Activated CD8-positive, alpha-beta memory T cell treated with anti-CD3 and anti-CD28 coated beads for 4 hours (primary cell): ENCODE data around the gene TTC31.
A peak's percentile ranks its signal among the peaks of the same experiment; 100 is the strongest.

Source experiments
- DNase-seq, 2 donors: peaks; one replicate each; pipeline ENCODE4 v3.0.0-alpha.2; 2020; ENCODE audit warnings: low read depth in 2 of 2

Gene TTC31

GRCh38 chr2:74504591-74504990 is 21.7 kb downstream of the TTC31 start:
- no peak for DNase-seq

- DNase-seq = no peak
These were observed 22.8 kb downstream of the TTC31 start for GRCh38 chr2:74505448-74506246.

GRCh38 chr2:74507145-74507925 is 24.5 kb downstream of the TTC31 start, which contains the start of gene PCGF1:
Gene PCGF1, minus strand, starts transcription at chr2:74507695. Its CDS starts 27 bp downstream, at chr2:74507668.
- DNase-seq = peak; percentile 99

- no peak for DNase-seq
These were observed 25.1 kb downstream of the TTC31 start for GRCh38 chr2:74507926-74508520.

GRCh38 chr2:74510272-74510671 is 27.4 kb downstream of the TTC31 start:
- DNase-seq = no peak

GRCh38 chr2:74511104-74511989 is 28.5 kb downstream of the TTC31 start:
- DNase-seq = no peak

- no peak for DNase-seq
These were observed 30.1 kb downstream of the TTC31 start for GRCh38 chr2:74512744-74513604.

GRCh38 chr2:74513605-74514367 is 30.9 kb downstream of the TTC31 start:
- DNase-seq = no peak

- no peak for DNase-seq
These were observed 31.7 kb downstream of the TTC31 start, which contains the start of gene TLX2 for GRCh38 chr2:74514368-74515270. Gene TLX2, plus strand, starts transcription at chr2:74514450. Its CDS starts 357 bp downstream, at chr2:74514807.

GRCh38 chr2:74515271-74515980 is 32.5 kb downstream of the TTC31 start:
- DNase-seq = no peak

GRCh38 chr2:74515981-74516633 is 33.2 kb downstream of the TTC31 start:
- peak; percentile 47 to 55 for DNase-seq

- no peak for DNase-seq
These were observed 33.8 kb downstream of the TTC31 start for GRCh38 chr2:74516650-74517049.

GRCh38 chr2:74522516-74522915 is 39.6 kb downstream of the TTC31 start:
- DNase-seq = no peak

GRCh38 chr2:74524005-74524404 is 41.1 kb downstream of the TTC31 start:
- DNase-seq = no peak

- DNase-seq = no peak
These were observed 42.3 kb downstream of the TTC31 start for GRCh38 chr2:74524955-74525716.
